ENCODE measurements around the gene ARID1A.
A peak's percentile ranks its signal among the peaks of the same experiment; 100 is the strongest.
"Not testable (repeated sequence)": the region's sequence is repeated elsewhere in the genome, so short reads cannot be mapped to it uniquely, and the experiment has no call there.

ARID1A gene

GRCh38 chr1:26695356-26696118 lies at the start of gene ARID1A:
TSS of gene ARID1A (plus strand) at chr1:26696015. CDS start at chr1:26696404, 389 bp downstream.
- DNase-seq, result peak; percentile 45 to 96 (median 91)

DNA sequence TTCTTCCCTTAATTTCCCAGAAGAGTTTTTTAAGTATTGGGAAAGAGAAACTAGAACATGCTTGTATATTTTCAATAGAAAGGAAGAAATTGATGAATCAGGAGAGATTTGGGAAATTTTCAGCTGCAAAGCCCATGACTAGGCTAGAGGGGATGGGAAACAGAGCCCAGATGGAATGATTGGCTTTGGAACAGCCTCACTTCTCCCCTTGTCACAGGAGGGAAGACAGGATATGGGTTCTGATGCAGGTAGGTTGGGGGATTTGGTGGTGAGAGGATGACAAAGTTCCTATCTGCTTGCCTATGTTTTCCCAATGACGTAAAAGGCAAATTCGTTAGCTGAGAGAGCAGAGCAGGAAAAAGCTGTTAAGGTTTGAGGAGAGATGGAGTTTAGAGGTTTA lies 31.0 kb upstream of the ARID1A start:
- no peak for DNase-seq

DNA sequence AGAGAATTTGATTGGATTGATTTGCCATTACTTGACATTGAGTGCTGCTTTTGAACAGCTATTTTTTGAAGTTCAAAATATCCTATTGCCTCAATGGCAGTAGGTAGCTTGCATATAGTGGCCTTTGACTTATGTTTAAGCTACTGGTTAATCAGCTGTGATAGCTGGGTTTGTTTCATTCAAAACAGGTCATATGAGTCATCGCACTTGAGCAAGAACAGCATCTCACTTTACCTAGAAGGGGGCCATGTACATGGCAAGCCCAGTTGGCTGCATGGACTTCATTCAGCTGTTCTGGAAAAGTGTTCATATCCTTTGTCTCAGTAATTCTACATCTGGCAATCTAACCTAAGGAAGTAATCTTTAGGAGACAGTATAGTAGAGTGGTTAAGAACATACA lies 29.0 kb upstream of the ARID1A start:
- DNase-seq, result no peak

GRCh38 chr1:26668106-26668786 lies 27.6 kb upstream of the ARID1A start:
- DNase-seq, result not testable (repeated sequence)

DNA sequence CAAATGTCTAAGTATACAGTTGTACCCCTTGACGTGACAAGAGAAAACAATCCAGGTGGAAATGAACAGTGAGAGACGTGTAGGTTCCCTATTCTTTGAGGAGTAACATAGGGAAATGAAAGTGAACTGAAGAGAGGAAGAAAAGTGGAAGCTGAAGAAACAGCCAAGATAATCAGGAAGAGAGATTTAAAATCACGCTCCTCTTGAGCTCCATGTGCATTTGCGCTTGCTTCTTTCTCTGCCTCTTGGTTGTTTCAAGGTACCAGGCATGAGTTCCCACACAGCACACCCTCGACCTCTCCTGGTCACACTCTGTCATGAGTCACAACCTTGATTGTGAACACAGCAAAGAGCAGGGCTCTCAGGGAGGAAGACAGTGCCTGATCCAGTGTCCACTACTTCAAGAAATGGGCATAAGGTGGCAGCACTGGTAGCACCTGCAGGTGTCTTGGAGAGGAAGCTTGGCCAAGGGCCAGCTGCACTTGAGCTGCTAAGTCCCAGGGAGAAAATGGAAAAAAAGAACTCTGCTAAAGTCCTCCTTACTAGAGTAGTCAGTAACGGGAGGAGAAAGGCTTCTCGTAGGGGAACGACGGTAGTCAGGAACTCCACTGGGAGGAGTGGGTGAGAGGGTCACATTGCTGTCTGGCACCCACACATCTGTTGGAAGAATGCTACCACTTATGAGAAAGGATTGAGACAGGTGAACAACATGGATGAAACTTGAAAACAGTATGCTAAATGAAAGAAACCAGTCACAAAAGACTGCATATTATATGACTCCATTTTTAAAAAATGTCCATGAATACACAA lies 18.3 kb upstream of the ARID1A start:
- peak in 40 of 56 donors; percentile 1 to 65 (median 20) for DNase-seq

DNA sequence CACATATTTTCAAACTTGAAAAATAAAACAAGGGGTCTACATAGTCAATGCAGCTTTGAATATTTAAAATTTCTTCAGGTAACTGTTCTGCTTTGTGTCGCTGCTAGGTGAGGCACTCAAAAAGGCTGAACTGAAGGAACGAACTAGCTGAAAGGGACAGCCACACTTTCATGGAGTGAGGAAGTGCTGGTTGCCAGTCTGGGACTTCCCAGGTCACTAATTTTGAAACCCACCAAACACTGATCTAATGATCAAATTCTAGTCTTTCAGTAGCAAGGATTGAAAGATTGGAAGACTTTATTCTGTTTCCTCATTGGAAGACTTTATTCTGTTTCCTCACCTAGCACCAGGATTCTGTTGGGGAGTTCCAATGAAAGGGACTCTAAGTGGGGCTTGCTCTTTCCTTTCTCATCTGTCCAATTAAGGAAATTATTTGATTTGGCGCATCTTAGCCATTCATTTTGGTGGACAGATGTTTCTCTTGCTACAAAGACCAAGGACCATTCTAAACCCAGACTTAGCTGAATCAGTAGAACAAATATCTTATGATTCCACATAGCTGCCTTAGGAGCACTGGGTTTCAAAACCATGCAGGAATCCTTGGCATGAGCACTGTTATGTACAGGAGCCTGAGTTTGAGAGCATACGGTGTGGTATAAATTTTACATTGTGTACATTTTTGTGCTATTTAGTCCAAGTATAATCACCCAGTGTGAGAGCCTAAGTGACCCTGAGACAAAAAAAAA lies 10.9 kb upstream of the ARID1A start:
- no peak for DNase-seq

DNA sequence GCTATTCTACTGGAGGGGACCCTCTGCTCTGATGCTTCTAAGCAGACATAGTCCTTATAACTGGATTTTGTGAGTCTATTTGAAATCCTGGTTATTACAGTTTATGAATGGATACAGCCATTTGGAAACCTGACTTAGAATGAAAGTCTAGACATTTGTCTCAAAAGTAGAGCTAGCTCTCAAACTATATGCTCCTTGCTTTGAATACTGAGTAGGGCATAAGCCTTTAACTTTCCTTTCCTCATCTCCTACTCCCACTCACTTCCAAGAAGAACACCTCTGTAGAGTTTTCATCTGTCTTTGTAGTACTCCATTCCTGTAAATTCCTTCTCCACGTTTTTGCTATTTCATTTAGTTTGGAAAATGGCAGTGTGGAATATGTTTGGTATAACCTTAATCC lies 9.0 kb upstream of the ARID1A start:
- no peak for DNase-seq

- no peak for DNase-seq
Measured at GRCh38 chr1:26689504-26689903, 6.3 kb upstream of the ARID1A start.

DNA sequence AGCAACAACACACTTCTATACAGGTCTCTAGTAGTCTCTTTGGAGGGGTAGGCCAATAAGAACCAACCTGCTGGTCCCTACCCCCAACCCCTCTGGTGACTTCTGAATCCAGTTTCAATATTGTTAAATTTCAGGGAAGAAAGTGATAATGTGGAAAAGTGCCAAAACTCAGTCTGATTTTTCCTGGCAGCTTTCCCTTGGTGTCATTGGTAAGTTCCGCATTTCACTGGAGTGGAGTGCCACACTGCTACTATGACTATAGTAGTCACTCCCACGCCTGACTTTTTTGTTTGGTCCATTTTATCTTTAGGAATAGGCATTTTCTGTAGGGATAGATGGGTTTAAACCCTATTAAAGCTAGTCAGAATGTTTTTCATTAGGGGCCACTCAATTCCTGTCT lies 5.7 kb upstream of the ARID1A start:
- DNase-seq, result no peak

DNA sequence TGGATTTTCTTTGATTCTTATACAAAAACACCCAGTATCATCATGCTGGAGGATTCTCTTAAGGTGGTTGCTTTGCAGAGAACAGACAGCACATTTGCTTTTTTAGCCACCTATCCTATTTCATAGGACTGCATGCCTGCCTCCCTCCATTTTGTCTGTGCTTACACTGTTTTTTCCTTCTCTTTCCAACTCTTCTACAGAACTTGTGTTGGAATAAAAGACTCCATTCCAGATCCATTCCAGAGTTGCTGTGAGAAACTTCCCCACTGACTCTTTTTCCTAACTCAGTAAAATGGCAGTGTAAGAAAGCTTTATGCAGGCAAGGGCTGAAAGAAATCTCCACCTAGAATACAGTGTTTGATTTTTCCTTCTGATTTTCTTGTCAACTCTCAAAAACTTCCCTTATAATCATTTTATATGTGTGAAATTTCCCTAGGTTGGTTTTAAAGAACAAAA lies 5.2 kb upstream of the ARID1A start:
- DNase-seq, result no peak

DNA sequence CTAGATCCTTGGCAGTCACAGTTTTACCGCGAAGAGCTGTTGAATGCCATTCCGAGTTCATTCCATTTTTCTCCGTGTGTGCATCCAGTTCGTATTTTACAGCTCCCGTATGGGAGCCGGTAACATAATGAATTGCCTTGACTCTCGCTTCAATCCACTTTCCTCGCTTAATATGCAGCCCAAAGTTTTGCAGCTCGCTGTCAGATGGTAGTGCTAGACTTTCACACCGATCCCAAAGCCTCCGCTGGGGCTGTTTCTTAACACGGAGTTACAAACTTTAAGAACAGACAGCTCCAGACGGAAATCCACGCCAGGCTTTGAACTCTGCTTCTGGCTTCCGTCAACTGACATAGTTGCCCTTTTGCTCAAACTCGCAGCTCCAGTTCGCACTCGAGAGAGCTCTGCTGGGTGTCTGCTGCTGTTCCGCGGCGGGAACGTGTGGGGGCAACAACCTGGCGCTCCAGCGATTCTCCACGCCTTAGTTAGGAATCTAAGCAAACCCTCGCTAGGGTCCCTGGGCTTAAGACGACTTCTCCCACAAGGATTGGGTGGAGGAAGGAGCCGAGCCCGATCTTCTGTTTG lies 3.5 kb upstream of the ARID1A start:
- DNase-seq, result peak in 55 of 56 donors; percentile 46 to 91 (median 78)

GRCh38 chr1:26692793-26693490 lies 2.9 kb upstream of the ARID1A start:
- DNase-seq, result peak; percentile 33 to 96 (median 87)

DNA sequence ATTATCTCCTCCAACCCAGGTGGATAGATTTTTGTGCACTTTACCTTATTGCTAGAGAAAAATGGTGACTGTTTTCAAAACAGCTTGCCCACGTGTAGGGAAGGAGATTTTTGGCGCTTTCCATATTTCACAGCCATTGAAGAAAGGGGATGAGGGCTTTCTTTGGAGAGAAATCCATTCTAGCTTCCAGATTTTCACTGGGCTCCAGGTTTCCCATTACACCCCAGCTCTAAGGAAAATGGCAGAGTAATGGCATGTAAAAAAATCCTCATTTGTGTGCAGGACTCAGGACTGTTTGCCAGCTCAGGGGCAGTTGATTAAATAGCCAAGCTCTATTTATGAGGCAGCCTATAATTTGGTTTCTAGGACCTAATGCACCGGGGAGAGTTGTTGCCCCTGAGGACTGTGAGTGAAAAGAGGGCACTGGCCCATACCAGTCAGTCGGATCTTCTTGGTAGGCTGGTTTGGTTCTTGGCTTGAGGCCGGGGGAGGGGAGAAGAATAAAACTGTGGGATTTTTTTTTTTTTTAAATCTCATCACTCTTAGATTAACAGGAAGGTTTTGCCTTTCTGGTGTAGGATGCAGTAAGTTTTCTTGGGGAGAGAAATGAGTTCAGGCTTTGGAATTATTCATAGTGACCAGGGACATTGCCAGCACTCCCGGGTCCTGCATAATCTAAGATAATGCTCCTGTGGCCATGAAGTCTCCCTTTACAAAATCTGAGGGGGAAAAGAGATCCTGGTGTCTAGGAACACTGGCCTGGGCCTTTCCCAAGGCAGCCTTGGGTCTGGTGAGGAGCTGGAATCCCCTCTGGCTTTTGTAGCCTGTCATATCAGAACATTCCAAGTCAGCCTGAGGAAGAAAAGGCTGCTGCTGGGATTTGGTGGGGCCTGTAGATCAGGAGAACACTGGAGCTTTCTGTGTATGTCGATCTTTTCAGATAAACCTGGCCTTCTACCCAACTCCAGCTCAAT lies 1.9 kb upstream of the ARID1A start:
- no peak for DNase-seq

DNA sequence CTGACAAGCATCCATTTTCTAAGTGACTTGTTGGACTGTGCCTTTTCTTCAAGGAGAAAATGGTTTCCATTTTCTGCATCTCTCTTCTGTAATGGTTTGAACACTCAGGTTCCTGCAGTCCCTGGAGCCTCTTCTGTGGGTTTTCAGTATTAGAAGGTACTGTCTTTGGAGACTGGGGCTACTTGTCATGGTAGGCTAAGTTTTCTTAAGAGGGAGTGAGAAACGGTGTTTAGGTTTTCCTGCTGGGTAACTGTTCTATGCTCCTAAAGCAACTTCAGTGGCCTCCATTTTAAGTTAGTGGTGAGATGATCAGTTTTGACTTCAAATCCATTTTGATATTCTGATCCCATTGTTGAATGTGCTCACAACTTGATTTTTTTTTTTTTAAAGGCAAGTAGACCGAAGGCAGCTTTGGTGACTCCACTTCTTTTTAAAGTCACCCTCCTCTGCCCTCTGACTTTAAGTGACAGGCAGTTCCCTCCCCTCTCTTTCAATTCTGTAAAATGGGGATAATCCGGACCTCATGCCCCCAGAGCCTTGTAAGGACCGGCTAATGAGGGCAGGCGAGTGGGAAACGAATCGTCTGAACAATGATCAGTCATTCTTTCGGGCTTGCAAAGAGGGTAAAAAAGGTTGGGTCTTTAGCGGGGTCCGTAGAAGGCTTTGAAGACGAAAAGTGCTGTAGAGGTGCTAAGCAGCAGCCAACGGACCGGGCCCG lies 1.0 kb upstream of the ARID1A start:
- DNase-seq, result no peak

GRCh38 chr1:26696119-26696653 lies 371 bp downstream of the ARID1A start:
- peak in 10 of 56 donors; percentile 36 to 63 (median 52) for DNase-seq

DNA sequence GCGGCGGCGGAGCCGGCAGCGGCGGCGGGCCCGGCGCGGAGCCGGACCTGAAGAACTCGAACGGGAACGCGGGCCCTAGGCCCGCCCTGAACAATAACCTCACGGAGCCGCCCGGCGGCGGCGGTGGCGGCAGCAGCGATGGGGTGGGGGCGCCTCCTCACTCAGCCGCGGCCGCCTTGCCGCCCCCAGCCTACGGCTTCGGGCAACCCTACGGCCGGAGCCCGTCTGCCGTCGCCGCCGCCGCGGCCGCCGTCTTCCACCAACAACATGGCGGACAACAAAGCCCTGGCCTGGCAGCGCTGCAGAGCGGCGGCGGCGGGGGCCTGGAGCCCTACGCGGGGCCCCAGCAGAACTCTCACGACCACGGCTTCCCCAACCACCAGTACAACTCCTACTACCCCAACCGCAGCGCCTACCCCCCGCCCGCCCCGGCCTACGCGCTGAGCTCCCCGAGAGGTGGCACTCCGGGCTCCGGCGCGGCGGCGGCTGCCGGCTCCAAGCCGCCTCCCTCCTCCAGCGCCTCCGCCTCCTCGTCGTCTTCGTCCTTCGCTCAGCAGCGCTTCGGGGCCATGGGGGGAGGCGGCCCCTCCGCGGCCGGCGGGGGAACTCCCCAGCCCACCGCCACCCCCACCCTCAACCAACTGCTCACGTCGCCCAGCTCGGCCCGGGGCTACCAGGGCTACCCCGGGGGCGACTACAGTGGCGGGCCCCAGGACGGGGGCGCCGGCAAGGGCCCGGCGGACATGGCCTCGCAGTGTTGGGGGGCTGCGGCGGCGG lies 1.0 kb downstream of the ARID1A start:
- DNase-seq, result peak in 33 of 56 donors; percentile 4 to 65 (median 35)

GRCh38 chr1:26697431-26697977 lies 1.7 kb downstream of the ARID1A start:
- peak in 10 of 56 donors; percentile 5 to 49 (median 32) for DNase-seq

Measured in nucleus accumbens (tissue), 56 donors.